Measurements from ENCODE around the gene RPS3A. TPM values are rescaled to one million over a fixed set of nuclear protein-coding genes. Genes with fewer than 3 reads are reported as not detected.

RPS3A gene
- total and polyA plus RNA-seq, 9 of the 15 experiments (the other 6 are each of a cell fraction or from before 2014, with no cell fraction given) = 2,102 to 5,488 (median 3,554) TPM

GRCh38 chr4:151142758-151143157, 43.3 kb downstream of the RPS3A start:
- H3K9ac ChIP-seq (ENCODE audit: insufficient read depth in 1 of 2, low read depth in 2 of 2, low read length in 2 of 2) = no peak overlapping the region
- no peak for ATAC-seq
- WGBS (ENCODE audit: insufficient coverage, low coverage, missing lambda C conversion rate) = 20% methylated on average over 1 of the region's 1 CpG
- no peaks in the 10 kb centered on the region for H3K4me1 ChIP-seq (replicated peaks in 1 of 2; ENCODE audit: control insufficient read depth in 2 of 2, insufficient read depth in 2 of 2, low read length in 2 of 2)
- no peak overlapping the region for H3K4me2 ChIP-seq (ENCODE audit: insufficient read depth, low read length)
- ChIA-PET POLR2A (no interaction called here), CTCF (ENCODE audit: low intra/inter-chr PET ratio) (no interaction called here)
- H4K20me1 ChIP-seq (replicated peaks; ENCODE audit: control insufficient read depth, insufficient read depth, low read length) = no peaks in the 10 kb centered on the region
- in situ Hi-C loops (cut with MboI) = no loop called here
- no TSS peak for BruUV-seq (replicated peaks)
- intact Hi-C loops (cut with micrococcal nuclease) = no loop called here
- no peak for TF ChIP-seq SMARCA4 (IDR thresholded peaks at IDR 0.05)
- TF ChIP-seq POLR3A (IDR thresholded peaks at IDR 0.05; ENCODE audit: borderline replicate concordance, extremely low read depth, insufficient read depth, insufficient read length) = no peak
- no peak for TF ChIP-seq ZNF274 (IDR thresholded peaks at IDR 0.05; ENCODE audit: borderline replicate concordance, low read depth, low read length)
- no peak for TF ChIP-seq TSHZ1 (CRISPR knock-in tag; IDR thresholded peaks at IDR 0.05)
- TF ChIP-seq USF1 (CRISPR knock-in tag; IDR thresholded peaks at IDR 0.05) = no peak
- no peak for TF ChIP-seq HMGN3 (IDR thresholded peaks at IDR 0.05; ENCODE audit: borderline replicate concordance, extremely low read depth, insufficient read length, low read depth, low read length)
- no peak for TF ChIP-seq SIX5 (IDR thresholded peaks at IDR 0.05; ENCODE audit: borderline replicate concordance in 1 of 2, insufficient read depth in 1 of 2, low read depth in 1 of 2, low read length in 2 of 2)
- no peak for TF ChIP-seq MEF2A (IDR thresholded peaks at IDR 0.05; ENCODE audit: control insufficient read depth, low read depth, low read length)
- TF ChIP-seq TAF15 (IDR thresholded peaks at IDR 0.05; ENCODE audit: low read depth, low read length) = no peak
- no peak for TF ChIP-seq ZNF511 (CRISPR knock-in tag; IDR thresholded peaks at IDR 0.05)
- TF ChIP-seq MCM2 (IDR thresholded peaks at IDR 0.05; ENCODE audit: low read depth) = no peak
- no peak for TF ChIP-seq XRCC5 (IDR thresholded peaks at IDR 0.05; ENCODE audit: low read depth, low read length)
- TF ChIP-seq CAMTA2 (CRISPR knock-in tag; conservative IDR thresholded peaks at IDR 0.05) = no peak
- TF ChIP-seq PTRF (tag; IDR thresholded peaks at IDR 0.05) = no peak
- TF ChIP-seq HNRNPK (IDR thresholded peaks at IDR 0.05; ENCODE audit: low read depth, low read length, poor library complexity, severe bottlenecking) = no peak
- TF ChIP-seq SMC3 (conservative IDR thresholded peaks at IDR 0.05; ENCODE audit: insufficient read depth, low read depth, low read length) = no peak
- TF ChIP-seq HMGXB4 (CRISPR knock-in tag; IDR thresholded peaks at IDR 0.05) = no peak
- no peak overlapping the region for H3K4me3 ChIP-seq
- no peaks in the 10 kb centered on the region for H3K36me3 ChIP-seq (ENCODE audit: control insufficient read depth, insufficient read depth, low read length)
- H2AFZ ChIP-seq (ENCODE audit: low read depth, low read length) = no peak overlapping the region
- H3K9me1 ChIP-seq (ENCODE audit: control insufficient read depth, insufficient read depth, low read length) = no peaks in the 10 kb centered on the region
- no peaks in the 10 kb centered on the region for H3K79me2 ChIP-seq (ENCODE audit: control insufficient read depth, insufficient read depth, low read length)
- DNase-seq (ENCODE audit: extremely low read depth in 1 of 4, low spot score in 3 of 4) = no peak
- H3K27me3 ChIP-seq (ENCODE audit: control insufficient read depth in 2 of 2, insufficient read depth in 2 of 2, low read length in 2 of 2) = peaks cover 5 to 6% of the 10 kb centered on the region in 2 experiments; a peak in 3 of 5 replicates
- no peak for FAIRE-seq
- no peak overlapping the region for H3K27ac ChIP-seq (ENCODE audit: extremely low read depth, low read depth, low read length)
- no peaks in the 10 kb centered on the region for H3K9me3 ChIP-seq (replicated peaks; ENCODE audit: control insufficient read depth, insufficient read depth, low read depth, low read length)
